Retinal pigment epithelial cell (primary cell): ENCODE measurements around the gene TNS4.
"Not testable (repeated sequence)": the region's sequence is repeated elsewhere in the genome, so short reads cannot be mapped to it uniquely, and the experiment has no call there.

Experiments used
- DNase-seq: peaks from one replicate; pipeline ENCODE4 v3.0.0-alpha.2; 2010; ENCODE audit warnings: low read depth
- H3K4me3 ChIP-seq: 2 replicates; pipeline ENCODE4 v1.5.1; 2011; ENCODE audit warnings: mild to moderate bottlenecking, low read length, control low read depth, moderate library complexity
- TF ChIP-seq, protein P1 (sequence below): conservative IDR thresholded peaks from 2 replicates; pipeline ENCODE4 v1.5.1; 2011; ENCODE audit warnings: low read depth, low read length, control low read depth, inconsistent platforms

TNS4 gene, protein sequence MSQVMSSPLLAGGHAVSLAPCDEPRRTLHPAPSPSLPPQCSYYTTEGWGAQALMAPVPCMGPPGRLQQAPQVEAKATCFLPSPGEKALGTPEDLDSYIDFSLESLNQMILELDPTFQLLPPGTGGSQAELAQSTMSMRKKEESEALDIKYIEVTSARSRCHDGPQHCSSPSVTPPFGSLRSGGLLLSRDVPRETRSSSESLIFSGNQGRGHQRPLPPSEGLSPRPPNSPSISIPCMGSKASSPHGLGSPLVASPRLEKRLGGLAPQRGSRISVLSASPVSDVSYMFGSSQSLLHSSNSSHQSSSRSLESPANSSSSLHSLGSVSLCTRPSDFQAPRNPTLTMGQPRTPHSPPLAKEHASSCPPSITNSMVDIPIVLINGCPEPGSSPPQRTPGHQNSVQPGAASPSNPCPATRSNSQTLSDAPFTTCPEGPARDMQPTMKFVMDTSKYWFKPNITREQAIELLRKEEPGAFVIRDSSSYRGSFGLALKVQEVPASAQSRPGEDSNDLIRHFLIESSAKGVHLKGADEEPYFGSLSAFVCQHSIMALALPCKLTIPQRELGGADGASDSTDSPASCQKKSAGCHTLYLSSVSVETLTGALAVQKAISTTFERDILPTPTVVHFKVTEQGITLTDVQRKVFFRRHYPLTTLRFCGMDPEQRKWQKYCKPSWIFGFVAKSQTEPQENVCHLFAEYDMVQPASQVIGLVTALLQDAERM

GRCh38 chr17:40501499-40501911 lies at the start of gene TNS4:
Gene TNS4, minus strand, starts transcription at chr17:40501623. Its CDS starts 5,198 bp downstream, at chr17:40496425.
- DNase-seq: no peak
- TF ChIP-seq, protein P1, sequence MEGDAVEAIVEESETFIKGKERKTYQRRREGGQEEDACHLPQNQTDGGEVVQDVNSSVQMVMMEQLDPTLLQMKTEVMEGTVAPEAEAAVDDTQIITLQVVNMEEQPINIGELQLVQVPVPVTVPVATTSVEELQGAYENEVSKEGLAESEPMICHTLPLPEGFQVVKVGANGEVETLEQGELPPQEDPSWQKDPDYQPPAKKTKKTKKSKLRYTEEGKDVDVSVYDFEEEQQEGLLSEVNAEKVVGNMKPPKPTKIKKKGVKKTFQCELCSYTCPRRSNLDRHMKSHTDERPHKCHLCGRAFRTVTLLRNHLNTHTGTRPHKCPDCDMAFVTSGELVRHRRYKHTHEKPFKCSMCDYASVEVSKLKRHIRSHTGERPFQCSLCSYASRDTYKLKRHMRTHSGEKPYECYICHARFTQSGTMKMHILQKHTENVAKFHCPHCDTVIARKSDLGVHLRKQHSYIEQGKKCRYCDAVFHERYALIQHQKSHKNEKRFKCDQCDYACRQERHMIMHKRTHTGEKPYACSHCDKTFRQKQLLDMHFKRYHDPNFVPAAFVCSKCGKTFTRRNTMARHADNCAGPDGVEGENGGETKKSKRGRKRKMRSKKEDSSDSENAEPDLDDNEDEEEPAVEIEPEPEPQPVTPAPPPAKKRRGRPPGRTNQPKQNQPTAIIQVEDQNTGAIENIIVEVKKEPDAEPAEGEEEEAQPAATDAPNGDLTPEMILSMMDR: no peak
- H3K4me3 ChIP-seq: no peak within 1 kb of the TSS

GRCh38 chr17:40550608-40551007 lies 49.2 kb upstream of the TNS4 start:
- no peak overlapping the region for H3K4me3 ChIP-seq
- TF ChIP-seq, protein P1: no peak

GRCh38 chr17:40548982-40549685 lies 47.7 kb upstream of the TNS4 start:
- TF ChIP-seq, protein P1: no peak
- no peak overlapping the region for H3K4me3 ChIP-seq
- no peak for DNase-seq

More at GRCh38 chr17:40550608-40551007, 49.2 kb upstream of the TNS4 start:
- DNase-seq: no peak

- TF ChIP-seq, protein P1: no peak
- H3K4me3 ChIP-seq: no peak overlapping the region
- no peak for DNase-seq
These were observed 47.1 kb upstream of the TNS4 start for GRCh38 chr17:40548491-40548981.

GRCh38 chr17:40547785-40548478 lies 46.5 kb upstream of the TNS4 start:
- no peak overlapping the region for H3K4me3 ChIP-seq
- no peak for DNase-seq
- TF ChIP-seq, protein P1: no peak

DNA sequence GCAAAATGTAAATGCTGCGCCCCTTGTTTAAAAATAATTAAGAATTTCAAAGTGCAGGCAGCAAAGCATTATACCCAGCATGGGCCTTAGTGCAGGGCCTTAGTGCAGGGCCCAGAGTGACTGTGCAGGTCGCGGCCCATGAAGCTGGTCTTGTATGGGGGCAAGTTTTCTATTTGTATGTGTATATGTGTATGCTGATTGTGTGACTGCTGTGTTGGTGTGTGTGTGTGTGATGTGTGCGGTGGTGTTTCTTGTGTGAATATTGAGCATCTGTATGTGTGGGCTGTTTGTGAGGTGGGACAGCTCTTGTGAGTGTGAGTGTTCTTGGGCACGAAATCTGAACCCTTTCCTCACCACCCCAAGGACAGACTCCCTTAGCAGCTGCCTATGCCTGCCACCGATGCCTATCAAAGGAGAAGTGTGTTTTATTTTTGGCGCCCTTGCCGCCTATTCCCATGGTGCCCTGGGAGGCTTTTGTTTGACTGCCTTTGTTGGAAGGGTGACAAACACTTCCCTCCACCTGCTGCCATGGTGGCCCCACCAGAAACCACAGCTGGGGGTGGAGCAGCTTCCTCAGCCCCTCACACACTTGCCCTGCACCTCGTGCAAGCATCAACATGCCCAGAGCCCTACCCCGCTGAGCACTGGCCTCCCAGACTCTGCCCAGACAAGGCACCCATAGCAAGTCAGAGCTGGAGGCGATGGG lies 45.8 kb upstream of the TNS4 start:
- DNase-seq: no peak
- H3K4me3 ChIP-seq: no peak overlapping the region
- TF ChIP-seq, protein P1: no peak

GRCh38 chr17:40546497-40546896 lies 45.1 kb upstream of the TNS4 start:
- H3K4me3 ChIP-seq, DNase-seq: not testable (repeated sequence)
